H1 (cell line): ENCODE measurements around the gene TP73.

ENCODE experiments used
- BRCA1 ChIP-seq: IDR thresholded peaks from 2 replicates; pipeline ENCODE4 v1.6.1; 2012; ENCODE audit warnings: low read depth, low read length, improper control_type of control experiment
- CEBPB ChIP-seq: IDR thresholded peaks from 2 replicates; pipeline ENCODE4 v1.6.1; 2012; ENCODE audit warnings: low read depth, low read length
- CHD2 ChIP-seq: IDR thresholded peaks from 2 replicates; pipeline ENCODE4 v1.6.1; 2012; ENCODE audit warnings: low read length, improper control_type of control experiment
- CTCF ChIP-seq, 3 experiments: IDR thresholded peaks; 1 replicate in 2 of 3; 2 replicates in 1 of 3; pipeline versions ENCODE4 v1.5.1 to v1.6.1; 2011; ENCODE audit warnings: low read length in 3 of 3, mild to moderate bottlenecking in 3 of 3, inconsistent platforms in 2 of 3, low read depth in 1 of 3, moderate library complexity in 1 of 3; ENCODE audit not compliant: insufficient read depth in 1 of 3; ENCODE audit errors: control extremely low read depth in 1 of 3
- GABPA ChIP-seq: IDR thresholded peaks from 2 replicates; pipeline ENCODE4 v1.6.1; 2011; ENCODE audit warnings: mild to moderate bottlenecking, low read length, moderate library complexity, borderline replicate concordance; ENCODE audit not compliant: insufficient read depth
- POLR2A ChIP-seq, 2 experiments: IDR thresholded peaks; 1 replicate in 1 of 2; 2 replicates in 1 of 2; pipeline ENCODE4 v1.6.1; 2011; ENCODE audit warnings: low read depth in 2 of 2, low read length in 2 of 2, mild to moderate bottlenecking in 2 of 2; ENCODE audit errors: control extremely low read depth in 1 of 2
- POLR2AphosphoS5 ChIP-seq: IDR thresholded peaks from 2 replicates; pipeline ENCODE4 v1.6.1; 2011; ENCODE audit warnings: low read depth, low read length
- TEAD4 ChIP-seq: IDR thresholded peaks from 2 replicates; pipeline ENCODE4 v1.6.1; 2012; ENCODE audit warnings: low read depth, low read length, inconsistent platforms, mixed read lengths
- ZNF274 ChIP-seq: IDR thresholded peaks from 2 replicates; pipeline ENCODE4 v1.7.0; 2012; ENCODE audit warnings: low read length, borderline replicate concordance; ENCODE audit errors: extremely low read depth

GRCh38 chr1:3753656-3754454, 101.5 kb downstream of the TP73 start:
- TF ChIP-seq ZNF274 (no peak), POLR2A (IDR thresholded peaks at IDR 0.05; ENCODE audit: control extremely low read depth in 1 of 2, low read depth in 2 of 2, low read length in 2 of 2) (no peak), CEBPB (no peak), POLR2AphosphoS5 (no peak), CTCF (IDR thresholded peaks at IDR 0.05; ENCODE audit: control extremely low read depth in 1 of 3, insufficient read depth in 1 of 3, low read depth in 1 of 3, low read length in 3 of 3) (no peak), GABPA (no peak), CHD2 (no peak), TEAD4 (no peak), BRCA1 (no peak)
